Putamen (tissue), 1 donor: Measurements from ENCODE around the gene KRTAP13-2.

ENCODE experiments used
- DNase-seq: peaks from one replicate; pipeline ENCODE4 v3.0.0-alpha.2; 2016; ENCODE audit warnings: low spot score

KRTAP13-2 gene, protein sequence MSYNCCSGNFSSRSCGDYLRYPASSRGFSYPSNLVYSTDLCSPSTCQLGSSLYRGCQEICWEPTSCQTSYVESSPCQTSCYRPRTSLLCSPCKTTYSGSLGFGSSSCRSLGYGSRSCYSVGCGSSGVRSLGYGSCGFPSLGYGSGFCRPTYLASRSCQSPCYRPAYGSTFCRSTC

DNA sequence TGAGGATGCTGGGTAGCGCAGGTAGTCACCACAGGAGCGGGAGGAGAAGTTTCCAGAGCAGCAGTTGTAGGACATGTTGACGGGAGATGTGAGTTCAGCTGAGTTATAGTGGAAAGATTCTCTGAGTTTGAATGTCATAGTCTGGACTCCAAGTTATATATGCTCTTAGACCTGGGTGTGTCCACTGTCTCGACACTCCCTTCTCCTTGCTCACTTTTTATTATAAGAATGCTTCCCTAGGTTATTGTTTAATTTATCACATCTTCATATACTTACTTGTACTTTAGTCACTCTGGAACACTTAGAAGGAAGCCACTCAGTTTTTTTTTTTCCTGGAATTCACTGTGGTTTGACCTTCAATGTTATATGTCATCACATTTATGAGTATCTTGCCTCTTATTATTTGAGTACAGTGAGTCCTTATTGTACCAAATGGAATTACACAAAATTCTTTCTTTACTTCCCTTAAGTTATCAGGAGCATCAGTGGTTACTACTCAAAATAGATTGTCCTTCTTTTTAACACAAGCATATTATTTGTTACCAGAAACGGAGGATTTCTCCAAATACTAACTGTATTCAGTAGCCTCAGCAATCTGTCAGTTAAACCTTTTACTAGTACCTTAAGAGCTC lies at the start of gene KRTAP13-2:
Gene KRTAP13-2, minus strand, starts transcription at position 133 of the 632 bp plus-strand sequence. Its CDS starts 58 bp downstream, at position 75.
- no peak for DNase-seq

DNA sequence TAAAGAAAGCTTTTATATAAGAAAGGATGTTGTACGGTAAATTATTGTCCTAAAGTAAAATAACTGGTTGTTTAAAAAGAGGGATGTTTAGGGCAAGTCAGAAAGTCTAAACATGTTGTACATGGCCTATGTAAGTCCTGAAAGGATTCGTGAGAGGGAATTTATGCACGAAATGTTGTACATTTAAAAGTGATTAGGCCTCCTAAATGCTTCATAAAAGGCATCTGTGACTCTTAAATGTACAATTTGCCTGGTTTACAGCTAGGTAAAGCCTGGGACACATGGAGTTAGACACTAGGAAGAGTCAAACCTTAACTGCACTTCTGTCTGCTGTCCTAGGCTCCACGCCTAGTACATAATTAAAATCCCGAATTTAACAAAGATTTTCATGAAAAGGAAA lies 43.9 kb upstream of the KRTAP13-2 start:
- no peak for DNase-seq

DNA sequence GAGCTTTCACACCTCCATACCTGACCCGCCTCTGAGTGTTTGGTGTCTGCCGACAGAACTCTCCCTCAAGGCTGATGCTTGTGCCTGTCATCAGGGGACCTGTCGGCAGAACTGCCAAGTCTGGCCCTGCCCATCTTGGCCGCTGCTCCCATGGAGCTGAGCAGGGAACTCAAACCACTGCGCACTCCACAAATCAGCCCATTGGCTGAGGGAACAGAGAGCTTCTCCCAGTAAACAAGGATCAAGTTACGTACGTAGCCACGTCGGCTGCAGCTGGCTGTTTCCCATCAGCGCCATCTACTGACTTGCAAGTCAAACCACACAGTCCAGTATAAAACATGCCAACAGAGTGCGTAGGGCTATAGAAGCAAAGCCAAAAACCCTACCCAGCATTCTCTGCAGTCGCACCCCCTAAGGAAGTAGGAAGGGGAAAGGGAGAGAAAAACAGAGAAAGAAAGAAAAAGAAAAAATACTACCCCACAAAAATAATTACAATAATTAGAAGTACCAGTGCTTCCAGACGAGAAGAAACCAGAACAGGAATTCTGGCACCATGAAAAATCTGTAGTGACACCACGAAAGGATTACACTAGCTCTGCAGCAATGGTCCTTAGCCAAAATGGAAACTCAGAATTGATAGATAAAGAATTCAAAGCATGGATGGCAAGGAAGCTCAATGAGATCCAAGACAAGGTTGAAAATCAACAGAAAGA lies 36.9 kb upstream of the KRTAP13-2 start:
- no peak for DNase-seq

DNA sequence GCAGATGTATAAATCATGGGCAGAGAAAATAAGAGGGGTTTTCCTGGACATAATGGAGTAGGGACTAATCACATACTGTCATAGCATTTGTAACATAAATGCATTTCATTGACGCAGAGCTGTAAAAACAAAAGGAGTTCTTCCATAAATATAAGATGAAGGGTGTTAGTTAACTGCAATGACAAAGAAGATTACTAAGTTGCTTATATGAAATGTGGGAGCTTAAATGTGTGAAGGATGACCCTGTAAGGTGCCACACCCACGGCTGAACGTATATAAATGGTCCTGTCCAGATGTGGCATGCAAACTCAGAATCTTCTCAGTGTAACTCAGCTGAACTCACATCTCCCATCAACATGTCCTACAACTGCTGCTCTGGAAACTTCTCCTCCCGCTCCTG lies 23.7 kb upstream of the KRTAP13-2 start, which contains the start of gene KRTAP13-1:
Gene KRTAP13-1, plus strand, starts transcription at position 301 of the 400 bp plus-strand sequence. Its CDS starts 56 bp downstream, at position 357.
- no peak for DNase-seq

DNA sequence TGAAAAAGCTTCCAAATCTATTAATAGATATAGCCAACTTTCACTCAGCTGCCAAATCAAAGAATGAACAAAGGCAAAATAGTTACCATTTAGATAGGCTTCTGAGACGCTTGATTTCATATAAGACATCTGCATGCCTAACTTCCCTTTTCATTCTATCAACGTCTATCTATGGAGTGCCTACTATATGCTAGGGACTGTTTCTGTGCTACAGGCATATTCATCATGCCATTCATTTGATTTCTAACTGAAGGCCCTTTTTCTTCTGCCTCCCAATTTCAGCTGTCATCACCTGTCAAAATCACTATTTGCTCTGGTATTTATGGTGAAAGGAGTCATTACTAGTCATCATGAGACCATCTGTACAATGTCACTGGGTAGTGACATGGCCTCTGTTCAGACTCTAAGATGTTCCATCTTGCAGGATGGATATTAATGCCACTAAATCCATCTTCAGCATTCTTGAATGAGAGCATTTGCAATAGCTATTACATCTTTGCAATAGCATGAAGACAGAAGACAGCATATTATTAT lies 19.5 kb upstream of the KRTAP13-2 start:
- no peak for DNase-seq

DNA sequence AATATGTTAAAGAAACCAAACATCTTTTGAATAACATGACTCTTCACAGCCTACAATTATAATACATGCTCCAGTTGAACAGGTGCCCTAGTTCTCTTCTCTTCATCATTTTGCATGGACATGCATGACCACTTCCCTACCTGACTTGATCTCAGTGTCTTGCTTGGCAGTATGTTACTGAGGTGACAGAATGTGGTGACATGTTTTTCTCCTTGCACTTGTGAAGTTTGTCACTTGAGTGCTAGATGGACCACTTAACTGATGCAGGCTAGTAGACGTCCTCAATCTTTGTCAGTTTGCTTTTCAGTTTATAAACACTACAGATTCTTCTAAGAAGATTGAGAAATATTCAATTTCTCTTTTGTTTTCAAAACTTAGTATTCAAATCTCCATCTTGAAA lies 10.1 kb upstream of the KRTAP13-2 start:
- DNase-seq = no peak

DNA sequence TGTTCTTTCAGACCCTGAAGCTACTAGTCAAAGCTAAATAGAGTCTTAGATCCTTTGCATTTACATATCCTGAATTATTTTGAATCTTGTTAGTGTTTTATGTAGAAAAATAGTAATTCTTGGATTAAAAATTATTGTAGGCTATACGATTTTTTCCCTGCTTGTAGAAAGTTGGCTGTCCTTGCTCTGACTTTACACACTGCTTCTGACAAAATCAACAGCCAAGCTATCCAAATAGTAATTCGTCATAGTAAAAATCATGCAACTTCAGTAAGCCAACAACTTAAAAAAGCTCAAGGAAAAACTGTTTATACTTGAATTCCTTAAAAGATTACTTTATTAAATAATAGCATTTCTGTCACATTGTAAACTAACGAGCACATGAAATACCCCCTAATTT lies 16.2 kb downstream of the KRTAP13-2 start:
- no peak for DNase-seq

DNA sequence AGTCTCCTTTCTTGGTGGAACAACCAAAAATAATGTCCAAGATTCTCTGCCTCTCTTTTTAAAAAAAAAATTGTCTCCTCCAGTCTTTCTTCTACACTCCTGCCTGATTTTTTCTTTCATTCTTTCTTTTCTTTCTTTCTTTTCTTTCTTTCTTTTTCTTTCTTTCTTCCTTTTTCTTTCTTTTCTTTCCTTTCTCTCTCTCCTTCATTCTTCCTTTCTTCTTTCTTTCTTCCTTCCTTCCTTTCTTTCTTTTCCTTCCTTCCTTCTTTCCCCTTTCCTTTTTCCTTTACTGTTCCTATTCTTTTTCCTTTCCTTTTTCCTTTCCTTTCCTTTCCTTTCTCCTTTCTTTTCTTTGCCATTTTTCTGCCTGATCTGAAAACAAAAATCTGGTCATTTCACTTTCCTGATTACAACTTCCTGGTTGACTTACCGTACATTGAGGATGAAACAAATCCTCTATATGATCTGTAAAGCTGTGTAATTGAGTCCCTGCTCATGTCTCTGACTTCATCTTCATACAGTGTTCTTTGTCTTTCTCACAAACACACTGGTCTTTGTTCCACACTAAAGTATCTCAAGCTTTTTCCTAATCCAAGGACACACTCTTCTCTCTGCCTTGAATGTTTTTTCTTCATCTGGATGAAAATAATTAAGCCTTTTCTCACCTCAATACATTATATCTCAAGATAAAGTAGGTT lies 17.6 kb downstream of the KRTAP13-2 start:
- DNase-seq = no peak

DNA sequence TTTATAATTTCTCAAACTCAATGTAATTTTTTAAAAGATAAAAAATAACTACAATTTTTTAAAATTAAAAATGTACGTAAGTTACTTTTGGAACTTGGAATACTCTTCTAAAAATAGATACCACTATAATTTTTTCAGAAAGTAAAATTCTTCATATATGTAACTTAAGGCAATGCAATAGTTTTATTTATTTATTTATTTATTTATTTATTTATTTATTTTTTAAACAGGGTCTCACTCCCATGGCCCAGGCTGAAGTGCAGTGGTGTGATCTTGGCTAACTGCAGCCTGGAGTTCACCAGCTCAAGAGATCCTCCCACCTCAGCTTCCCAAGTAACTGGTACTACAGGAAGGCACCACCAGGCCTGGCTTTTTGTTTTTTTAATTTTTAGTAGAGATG lies 20.5 kb downstream of the KRTAP13-2 start:
- no peak for DNase-seq

DNA sequence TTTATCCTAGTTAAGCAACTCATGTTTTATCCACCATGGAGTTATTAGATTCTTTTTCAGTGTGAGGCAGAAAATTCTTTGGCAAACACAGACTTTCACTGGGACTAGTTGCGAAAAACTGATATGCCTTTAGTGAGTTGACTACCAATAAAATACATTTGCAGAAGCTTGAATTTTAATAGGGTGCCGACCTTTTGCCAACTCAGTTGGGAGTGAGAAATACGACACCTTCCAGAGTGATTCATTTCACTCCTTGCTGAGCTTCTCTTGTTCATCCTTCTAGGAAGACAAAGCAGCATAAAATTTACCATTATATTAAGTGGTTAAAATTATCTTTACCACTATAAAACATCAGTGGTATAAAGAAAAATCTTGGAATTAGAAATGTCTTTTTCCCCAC lies 22.5 kb downstream of the KRTAP13-2 start:
- DNase-seq = no peak

DNA sequence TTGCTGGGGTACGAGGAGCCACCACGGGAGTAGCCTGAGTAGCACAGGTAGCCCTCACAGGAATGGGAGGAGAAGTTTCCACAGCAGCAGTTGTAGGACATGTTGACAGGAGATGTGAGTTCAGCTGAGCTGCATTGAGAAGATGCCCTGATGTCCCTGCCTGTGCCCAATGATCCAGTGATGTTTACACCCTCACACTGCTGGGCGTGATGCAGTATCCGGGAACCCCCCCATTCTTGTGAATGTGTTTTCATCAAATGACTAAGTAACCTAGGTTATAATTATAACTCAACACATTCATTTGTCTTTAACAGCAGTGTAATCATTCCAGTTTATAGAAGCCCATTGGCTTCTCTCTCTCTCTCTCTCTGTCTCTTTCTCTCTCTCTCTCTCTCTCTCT lies 23.6 kb downstream of the KRTAP13-2 start, which contains the start of gene KRTAP23-1:
Gene KRTAP23-1, minus strand, starts transcription at position 101 of the 400 bp plus-strand sequence. Its CDS starts 0 bp downstream, at position 101.
- no peak for DNase-seq

DNA sequence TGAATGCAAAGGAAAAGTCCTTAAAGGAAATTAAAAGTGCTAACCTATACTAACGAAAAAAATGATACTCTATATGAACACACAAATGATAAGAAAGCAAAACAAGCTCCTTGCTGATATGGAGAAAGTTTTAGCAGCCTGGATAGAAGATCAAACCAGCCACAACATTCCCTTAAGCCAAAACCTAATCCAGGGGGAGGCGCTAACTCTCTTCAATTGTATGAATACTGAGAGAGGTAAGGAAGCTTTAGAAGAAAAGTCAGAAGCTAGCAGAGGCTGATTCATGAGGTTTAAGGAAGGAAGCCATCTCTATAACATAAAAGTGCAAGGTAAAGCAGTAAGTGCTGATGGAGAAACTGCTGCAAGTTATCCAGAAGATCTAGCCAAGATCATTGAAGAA lies 27.1 kb downstream of the KRTAP13-2 start:
- DNase-seq = no peak

DNA sequence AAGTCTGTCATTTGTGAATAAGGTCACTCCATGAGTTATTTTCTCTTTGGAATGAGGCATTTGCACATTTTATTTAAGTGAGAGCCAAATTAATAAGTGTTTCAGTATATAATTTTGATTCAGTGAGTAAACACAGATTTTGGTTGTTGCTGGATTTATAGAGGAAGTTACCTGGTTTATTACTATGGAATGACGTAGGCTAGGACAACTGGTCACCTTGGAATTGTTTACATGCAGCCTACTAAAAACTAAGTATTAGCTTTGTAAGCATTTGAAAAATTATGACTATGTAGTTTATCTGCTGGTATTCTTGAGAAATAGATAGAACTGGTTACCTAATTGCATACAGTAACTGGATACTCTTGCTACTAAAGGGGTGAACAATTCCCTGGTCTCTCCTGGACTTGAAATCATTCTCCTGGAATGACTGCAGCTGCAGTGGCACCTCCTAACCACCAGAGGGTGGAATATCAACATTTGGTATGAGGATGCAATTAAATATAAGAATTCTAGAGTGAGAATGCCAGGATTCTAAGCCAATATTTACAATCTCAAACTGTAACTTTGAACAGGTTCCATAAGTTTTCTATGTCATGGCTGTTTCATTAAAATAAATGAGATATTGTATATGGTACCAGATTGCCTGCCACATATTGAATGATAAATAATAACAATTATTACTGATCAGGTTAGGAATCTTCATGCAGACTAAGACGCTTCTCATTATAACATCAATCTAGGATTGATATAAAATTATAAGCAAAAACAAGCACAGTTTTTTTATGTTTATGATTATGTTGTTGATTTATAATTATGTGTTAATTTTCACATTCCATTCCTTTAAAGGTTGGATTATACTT lies 31.1 kb downstream of the KRTAP13-2 start:
- peak; percentile 15 for DNase-seq

DNA sequence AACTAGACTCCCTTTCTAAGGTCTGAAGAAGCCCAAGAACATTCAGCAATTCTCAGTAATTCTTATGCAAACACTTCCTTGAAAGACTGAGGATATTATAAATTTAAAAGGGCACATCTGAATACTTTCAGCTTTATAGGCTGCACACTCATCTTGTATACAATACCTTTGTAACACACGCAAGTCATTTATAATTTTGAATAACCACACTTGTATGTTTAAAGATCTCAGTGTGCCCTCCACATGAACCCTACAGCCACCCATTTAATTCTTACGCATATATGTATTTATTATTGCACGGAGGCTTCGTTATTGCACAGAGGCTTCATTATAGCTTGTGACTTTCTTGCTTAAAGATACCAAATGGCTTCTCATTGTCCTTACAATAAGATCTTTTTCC lies 33.4 kb downstream of the KRTAP13-2 start:
- no peak for DNase-seq

DNA sequence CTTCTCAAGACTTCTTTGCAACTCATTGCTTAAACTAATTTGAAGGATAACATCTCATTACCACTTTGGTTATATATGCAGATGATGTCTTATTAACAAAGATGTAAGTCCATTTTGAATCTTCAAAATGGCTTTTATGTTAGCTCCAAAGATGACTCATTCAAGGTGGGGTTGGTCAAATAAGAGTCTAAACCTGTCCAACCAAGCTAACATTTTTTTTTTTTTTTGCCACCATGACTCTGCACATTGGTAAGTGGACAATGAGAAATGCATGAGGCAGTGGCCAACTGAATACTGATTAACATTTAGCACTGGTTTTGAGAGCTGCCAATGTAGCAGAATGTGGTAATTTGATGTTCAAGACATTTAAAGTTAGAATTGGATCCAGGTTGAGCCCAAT lies 34.3 kb downstream of the KRTAP13-2 start:
- no peak for DNase-seq

DNA sequence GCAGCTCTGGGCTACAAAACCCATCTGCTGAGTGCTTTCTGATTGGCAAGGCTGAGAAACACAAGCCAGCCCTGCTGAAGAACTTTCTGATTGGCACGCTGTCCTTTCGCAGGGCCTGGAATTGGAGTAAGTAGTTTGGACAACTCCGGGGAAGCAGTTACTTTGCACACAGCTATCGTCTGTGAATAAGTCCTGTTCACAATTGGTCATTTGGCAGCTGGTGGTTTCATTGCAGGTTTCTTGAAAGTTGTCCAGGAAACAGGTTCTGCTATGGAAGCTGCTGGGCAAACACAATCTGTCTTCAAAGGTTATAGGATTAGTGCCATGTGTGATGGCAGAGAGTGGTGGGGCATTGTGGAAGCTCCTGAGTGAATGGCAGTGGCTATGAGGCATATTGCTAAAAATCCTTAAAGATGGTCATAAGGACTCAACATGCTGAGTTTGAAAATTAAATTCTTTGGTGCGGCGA lies 34.8 kb downstream of the KRTAP13-2 start, which contains the start of gene KRTAP27-1:
Gene KRTAP27-1, minus strand, starts transcription at position 419 of the 469 bp plus-strand sequence. Its CDS starts 26 bp downstream, at position 393.
- no peak for DNase-seq

DNA sequence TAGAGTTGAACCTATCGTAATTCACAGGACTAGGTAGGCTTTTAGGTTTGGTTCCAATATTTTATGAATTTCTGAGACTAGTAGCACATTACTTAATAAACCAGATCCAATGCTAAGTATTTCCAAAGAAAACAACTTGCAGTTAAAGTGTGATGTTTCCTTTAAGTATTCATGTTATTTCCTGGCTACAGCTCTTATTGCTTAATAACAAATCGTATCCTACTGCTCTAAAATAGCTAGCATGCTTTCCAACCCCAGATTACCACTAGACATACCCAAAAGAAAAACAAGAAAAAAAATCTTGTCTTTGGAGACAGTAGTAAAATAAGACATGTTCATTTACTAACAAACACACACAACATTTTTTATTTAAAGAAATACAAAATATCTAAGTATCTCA lies 35.5 kb downstream of the KRTAP13-2 start:
- DNase-seq = no peak

DNA sequence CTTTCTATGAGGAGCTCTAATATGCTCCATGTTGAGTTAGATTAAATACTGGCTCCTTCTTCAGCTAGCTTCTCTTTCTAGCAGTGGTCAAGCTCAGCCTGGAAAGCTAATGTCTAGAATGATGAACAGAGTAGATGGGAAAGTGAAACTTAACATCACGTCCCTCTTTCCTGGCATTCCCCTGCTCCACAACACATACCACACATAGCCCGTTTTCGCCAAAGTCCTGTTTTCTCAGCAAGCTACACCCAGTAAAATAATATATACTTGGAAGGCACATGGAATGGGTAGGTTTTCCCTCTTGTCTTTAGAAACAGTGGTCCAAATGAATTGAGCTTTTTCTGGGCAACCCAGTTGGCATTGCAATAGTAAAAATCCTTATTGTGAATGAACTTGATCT lies 38.3 kb downstream of the KRTAP13-2 start:
- no peak for DNase-seq

DNA sequence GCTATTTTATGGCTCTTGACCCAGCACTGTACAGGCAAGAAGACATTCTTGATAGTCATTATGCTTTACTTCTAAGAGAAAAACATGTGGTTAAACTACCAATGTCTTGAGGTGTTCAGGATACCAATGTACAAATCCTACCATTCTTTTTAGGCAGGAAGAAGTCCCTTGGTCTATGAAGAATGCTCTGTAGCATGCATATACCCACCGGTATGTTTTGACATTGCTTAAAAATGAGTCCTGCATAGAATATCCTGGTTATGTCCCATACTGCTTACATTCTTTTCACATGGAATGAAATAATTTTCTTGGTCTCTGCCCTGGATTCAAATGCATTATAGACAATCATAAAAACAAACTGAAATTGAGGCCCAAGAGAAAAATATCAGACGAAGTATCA lies 39.4 kb downstream of the KRTAP13-2 start:
- no peak for DNase-seq

DNA sequence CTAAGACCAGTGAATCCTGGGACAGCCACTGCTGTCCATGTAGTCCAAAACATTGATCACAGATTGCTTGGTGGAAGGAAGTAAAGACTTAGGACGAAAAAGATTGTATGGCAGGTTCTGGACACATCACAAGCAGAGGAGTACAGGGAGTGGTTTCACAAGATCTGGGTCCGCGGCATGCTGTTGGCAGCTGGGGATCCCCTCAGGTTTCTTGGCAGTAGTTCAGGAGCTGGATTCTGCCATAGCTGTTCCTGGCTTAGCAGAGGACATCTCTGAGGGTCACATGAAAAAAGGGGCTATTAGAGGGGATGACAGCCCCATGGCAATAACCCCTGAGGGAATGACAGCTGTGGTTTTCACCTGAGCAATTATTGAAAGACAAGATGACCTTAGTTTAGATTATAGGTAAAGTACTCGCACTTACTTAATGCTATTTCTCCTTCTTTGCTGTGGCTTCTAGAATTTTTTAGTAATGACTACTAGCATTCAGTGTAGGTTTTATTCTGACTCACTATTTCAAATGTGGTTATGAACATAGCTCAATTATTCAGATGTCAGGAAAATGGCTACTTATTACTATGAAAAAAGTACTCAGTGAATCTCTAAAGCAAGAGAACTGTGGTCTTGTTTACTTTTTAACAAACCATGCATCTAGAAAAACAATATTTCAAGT lies 42.7 kb downstream of the KRTAP13-2 start:
- DNase-seq = no peak
